ENCODE measurements around the gene IMMP2L. TPM values are rescaled to one million over a fixed set of nuclear protein-coding genes. Genes with fewer than 3 reads are reported as not detected.
A peak's percentile ranks its signal among the peaks of the same experiment; 100 is the strongest.

Gene IMMP2L
- total and polyA plus RNA-seq, 4 donors, result 24.3 to 32.9 (median 26.8) TPM

DNA sequence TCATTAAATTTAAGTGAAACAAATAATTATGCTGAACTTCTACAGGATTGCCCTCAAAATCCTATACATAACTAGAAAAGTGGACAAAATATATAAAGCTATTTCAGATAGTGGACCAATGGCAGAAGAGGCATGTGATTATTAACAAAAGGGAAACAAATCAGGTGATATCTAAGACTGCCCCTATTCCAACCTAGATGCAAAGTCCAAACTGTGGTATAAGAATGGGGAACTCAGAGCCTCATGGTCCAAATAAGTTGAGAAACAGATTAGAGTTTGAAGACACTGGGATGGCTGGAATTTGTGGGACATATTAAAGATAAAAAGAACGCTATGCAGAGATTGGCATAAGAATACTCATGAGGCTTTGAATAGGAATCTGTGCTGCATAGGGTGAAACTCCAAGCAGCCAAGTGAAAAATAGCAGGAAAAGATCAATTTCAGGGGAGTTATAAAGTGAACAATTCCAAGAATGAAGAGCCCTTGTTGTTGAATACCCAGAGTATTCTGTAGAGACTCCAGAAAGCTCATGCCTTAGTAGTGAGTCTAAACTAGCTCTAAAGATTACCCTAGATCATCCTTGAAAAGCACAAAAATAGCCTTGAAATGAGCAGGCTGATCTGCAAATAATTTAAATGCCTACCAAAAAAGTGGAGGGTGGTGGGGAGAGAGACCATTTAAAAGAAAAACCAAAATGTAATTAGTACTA, 152.4 kb downstream of the IMMP2L start:
- Histone ChIP-seq H3K36me3 (ENCODE audit: control insufficient read depth in 1 of 2, insufficient read depth in 2 of 2, low read length in 1 of 2) (no peaks in the 10 kb centered on the region), H3K27me3 (ENCODE audit: control insufficient read depth in 1 of 2, insufficient read depth in 2 of 2, low read length in 1 of 2) (no peaks in the 10 kb centered on the region), H3K27ac (ENCODE audit: low read depth in 1 of 2, low read length in 2 of 2) (no peak overlapping the region), H3K9me3 (ENCODE audit: control insufficient read depth, low read length) (no peaks in the 10 kb centered on the region), H3K4me1 (ENCODE audit: control insufficient read depth in 1 of 2, insufficient read depth in 2 of 2, low read length in 2 of 2) (peaks cover 2 to 5% of the 10 kb centered on the region in 2 donors), H3K4me3 (ENCODE audit: low read length in 2 of 2) (no peak overlapping the region)
- no peak for DNase-seq
- 55 to 71% methylated on average over 1 of the region's 1 CpG for WGBS, 2 donors
- intact Hi-C loops (cut with DNase I), result no loop called here
- no peak for ATAC-seq (ENCODE audit: low FRiP score)

DNA sequence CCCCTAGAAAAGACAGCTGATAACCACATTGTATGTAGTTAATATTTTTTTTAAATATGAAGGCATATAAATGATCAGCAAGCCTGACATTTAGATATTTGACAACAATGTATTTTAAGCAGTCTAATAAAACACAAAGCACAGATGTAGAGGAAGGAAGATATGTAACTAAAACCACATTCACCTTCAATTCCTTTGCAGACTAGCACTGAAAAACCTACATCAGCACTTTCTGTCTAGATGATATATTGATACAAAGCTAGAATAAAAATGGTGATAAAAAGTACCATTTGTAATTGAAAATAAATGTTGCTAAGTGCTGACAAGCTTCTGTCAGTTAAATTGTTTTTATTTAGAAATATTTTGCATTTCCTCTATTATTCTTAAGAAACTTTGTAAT, 153.6 kb downstream of the IMMP2L start:
- DNase-seq (no peak), ATAC-seq (ENCODE audit: low FRiP score) (no peak)
- Histone ChIP-seq H3K4me3 (ENCODE audit: low read length in 2 of 2) (no peak overlapping the region), H3K9me3 (ENCODE audit: control insufficient read depth, low read length) (no peaks in the 10 kb centered on the region), H3K27ac (ENCODE audit: low read depth in 1 of 2, low read length in 2 of 2) (no peak overlapping the region), H3K4me1 (ENCODE audit: control insufficient read depth in 1 of 2, insufficient read depth in 2 of 2, low read length in 2 of 2) (peaks cover 2 to 5% of the 10 kb centered on the region in 2 donors), H3K27me3 (ENCODE audit: control insufficient read depth in 1 of 2, insufficient read depth in 2 of 2, low read length in 1 of 2) (no peaks in the 10 kb centered on the region), H3K36me3 (ENCODE audit: control insufficient read depth in 1 of 2, insufficient read depth in 2 of 2, low read length in 1 of 2) (no peaks in the 10 kb centered on the region)
- intact Hi-C loops (cut with DNase I), result no loop called here

DNA sequence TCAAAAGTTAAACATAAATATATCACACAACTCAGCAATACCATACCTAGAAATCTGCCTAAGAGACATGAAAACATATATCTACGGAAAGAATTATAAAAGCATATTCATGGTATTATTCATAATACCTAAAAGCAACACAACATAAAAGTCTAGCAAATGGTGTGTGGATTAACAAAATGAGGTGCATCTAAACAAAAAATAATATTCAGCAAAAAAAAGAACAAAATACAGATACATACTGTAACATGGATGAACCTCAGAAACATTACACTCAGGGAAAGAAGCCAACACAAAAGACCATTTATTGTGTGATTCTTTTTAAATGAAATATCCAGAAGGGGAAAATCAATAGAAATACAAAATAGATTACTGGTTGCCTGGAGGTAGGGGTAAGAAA, 155.0 kb downstream of the IMMP2L start:
- intact Hi-C loops (cut with DNase I), result no loop called here
- H3K9me3 ChIP-seq (ENCODE audit: control insufficient read depth, low read length), result no peaks in the 10 kb centered on the region
- ATAC-seq (ENCODE audit: low FRiP score), result no peak
- DNase-seq, result no peak
- no peak overlapping the region for H3K27ac ChIP-seq (ENCODE audit: low read depth in 1 of 2, low read length in 2 of 2)
- no peaks in the 10 kb centered on the region for H3K27me3 ChIP-seq (ENCODE audit: control insufficient read depth in 1 of 2, insufficient read depth in 2 of 2, low read length in 1 of 2)
- peaks cover 0 to 5% of the 10 kb centered on the region in 2 donors for H3K4me1 ChIP-seq (ENCODE audit: control insufficient read depth in 1 of 2, insufficient read depth in 2 of 2, low read length in 2 of 2)
- 97% methylated on average over 1 of the region's 1 CpG for WGBS, 2 donors
- no peak overlapping the region for H3K4me3 ChIP-seq (ENCODE audit: low read length in 2 of 2)
- no peaks in the 10 kb centered on the region for H3K36me3 ChIP-seq (ENCODE audit: control insufficient read depth in 1 of 2, insufficient read depth in 2 of 2, low read length in 1 of 2)

DNA sequence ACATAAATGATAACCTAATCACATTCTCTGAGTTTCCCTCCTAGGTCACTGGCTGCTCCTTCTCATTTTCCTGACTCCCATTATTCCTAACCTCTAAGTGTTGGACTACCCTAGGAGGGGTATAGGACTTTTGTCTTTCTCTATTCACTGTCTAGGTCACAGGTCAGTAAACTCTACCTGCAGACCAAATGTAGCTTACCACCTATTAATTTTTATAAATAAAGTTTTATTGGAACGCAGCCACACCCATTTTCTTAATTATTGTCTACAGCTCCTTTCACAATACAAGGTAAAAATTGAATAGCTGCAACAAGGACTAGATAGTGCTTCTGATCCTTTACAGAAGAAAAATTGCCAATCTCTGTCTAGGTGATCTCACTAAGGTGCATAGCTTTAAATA, 156.7 kb downstream of the IMMP2L start:
- no peak for ATAC-seq (ENCODE audit: low FRiP score)
- no peak overlapping the region for H3K4me3 ChIP-seq (ENCODE audit: low read length in 2 of 2)
- no peak overlapping the region for H3K27ac ChIP-seq (ENCODE audit: low read depth in 1 of 2, low read length in 2 of 2)
- intact Hi-C loops (cut with DNase I), result no loop called here
- no peaks in the 10 kb centered on the region for H3K36me3 ChIP-seq (ENCODE audit: control insufficient read depth in 1 of 2, insufficient read depth in 2 of 2, low read length in 1 of 2)
- 97 to 100% methylated on average over 1 of the region's 1 CpG for WGBS, 2 donors
- H3K27me3 ChIP-seq (ENCODE audit: control insufficient read depth in 1 of 2, insufficient read depth in 2 of 2, low read length in 1 of 2), result no peaks in the 10 kb centered on the region
- H3K4me1 ChIP-seq (ENCODE audit: control insufficient read depth in 1 of 2, insufficient read depth in 2 of 2, low read length in 2 of 2), result peaks cover 0 to 5% of the 10 kb centered on the region in 2 donors
- no peak for DNase-seq
- no peaks in the 10 kb centered on the region for H3K9me3 ChIP-seq (ENCODE audit: control insufficient read depth, low read length)

DNA sequence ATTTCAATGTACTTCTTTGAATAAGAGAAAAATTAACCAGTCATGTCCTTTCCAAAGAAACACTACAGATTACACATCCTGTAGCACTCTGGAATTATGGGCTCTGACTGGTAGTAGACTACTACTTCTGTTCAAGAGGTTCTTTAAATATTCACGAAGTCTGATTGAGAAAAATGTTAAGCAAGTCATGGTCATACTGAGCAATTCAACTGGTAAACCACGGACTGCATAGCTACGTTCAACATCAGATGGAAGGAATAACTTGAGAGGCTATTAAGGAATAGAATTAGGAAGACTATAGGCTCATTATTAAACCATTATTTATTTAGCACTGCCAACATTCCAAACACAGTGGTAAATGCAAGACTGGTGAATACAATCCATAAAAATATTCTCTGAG, 160.8 kb downstream of the IMMP2L start:
- Histone ChIP-seq H3K36me3 (ENCODE audit: control insufficient read depth in 1 of 2, insufficient read depth in 2 of 2, low read length in 1 of 2) (no peaks in the 10 kb centered on the region), H3K4me1 (ENCODE audit: control insufficient read depth in 1 of 2, insufficient read depth in 2 of 2, low read length in 2 of 2) (peaks cover 3% of the 10 kb centered on the region in 2 donors), H3K27me3 (ENCODE audit: control insufficient read depth in 1 of 2, insufficient read depth in 2 of 2, low read length in 1 of 2) (no peaks in the 10 kb centered on the region), H3K27ac (ENCODE audit: low read depth in 1 of 2, low read length in 2 of 2) (no peak overlapping the region), H3K4me3 (ENCODE audit: low read length in 2 of 2) (no peak overlapping the region), H3K9me3 (ENCODE audit: control insufficient read depth, low read length) (no peaks in the 10 kb centered on the region)
- WGBS, 2 donors, result 24 to 30% methylated on average over 3 of the region's 3 CpGs
- intact Hi-C loops (cut with DNase I), result no loop called here
- ATAC-seq (ENCODE audit: low FRiP score) (no peak), DNase-seq (no peak)

DNA sequence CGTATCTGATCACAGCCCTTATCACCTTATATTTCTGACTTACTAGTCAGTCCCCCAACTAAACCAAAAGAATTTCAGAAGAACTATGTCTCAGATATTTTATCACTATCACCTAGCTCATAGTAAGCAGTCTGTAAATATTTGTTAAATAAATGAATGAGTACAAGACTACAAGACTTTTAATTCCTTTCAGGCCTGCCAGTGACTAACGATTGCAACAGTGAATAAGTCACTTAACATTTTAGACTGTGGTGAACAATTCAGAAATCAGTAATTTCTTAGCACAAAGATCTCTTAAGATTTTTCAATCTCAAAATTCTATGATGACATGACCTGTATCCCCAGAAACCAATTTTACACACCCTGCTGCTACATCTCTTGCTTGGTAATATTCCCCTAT, 162.2 kb downstream of the IMMP2L start:
- DNase-seq, result no peak
- no peaks in the 10 kb centered on the region for H3K36me3 ChIP-seq (ENCODE audit: control insufficient read depth in 1 of 2, insufficient read depth in 2 of 2, low read length in 1 of 2)
- no peaks in the 10 kb centered on the region for H3K9me3 ChIP-seq (ENCODE audit: control insufficient read depth, low read length)
- WGBS, 2 donors, result 73 to 79% methylated on average over 2 of the region's 2 CpGs
- ATAC-seq (ENCODE audit: low FRiP score), result no peak
- H3K27me3 ChIP-seq (ENCODE audit: control insufficient read depth in 1 of 2, insufficient read depth in 2 of 2, low read length in 1 of 2), result no peaks in the 10 kb centered on the region
- peaks cover 3% of the 10 kb centered on the region in 2 donors for H3K4me1 ChIP-seq (ENCODE audit: control insufficient read depth in 1 of 2, insufficient read depth in 2 of 2, low read length in 2 of 2)
- intact Hi-C loops (cut with DNase I), result no loop called here
- H3K27ac ChIP-seq (ENCODE audit: low read depth in 1 of 2, low read length in 2 of 2), result peak overlapping the region in 1 of 2 donors; percentile 5
- H3K4me3 ChIP-seq (ENCODE audit: low read length in 2 of 2), result no peak overlapping the region

DNA sequence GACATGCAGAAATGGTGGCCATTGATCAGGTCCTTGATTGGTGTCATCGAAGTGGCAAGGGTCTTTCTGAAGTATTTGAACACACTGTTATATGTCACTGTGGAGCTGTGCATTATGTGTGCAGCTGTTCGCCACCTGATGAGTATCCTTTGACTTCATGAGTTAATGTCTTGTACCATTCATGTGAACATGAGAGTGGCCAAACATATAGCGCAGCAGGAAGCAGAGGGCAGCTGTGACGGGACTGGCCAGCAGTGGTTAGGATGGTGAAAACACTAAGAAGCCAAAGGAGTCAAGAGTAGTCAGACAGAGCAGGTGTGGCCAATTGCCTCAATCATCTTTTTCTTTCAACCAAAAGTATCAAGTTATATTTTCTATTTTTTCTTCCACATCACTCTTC, 167.4 kb downstream of the IMMP2L start:
- intact Hi-C loops (cut with DNase I), result no loop called here
- Histone ChIP-seq H3K4me1 (ENCODE audit: control insufficient read depth in 1 of 2, insufficient read depth in 2 of 2, low read length in 2 of 2) (peaks cover 2 to 8% of the 10 kb centered on the region in 2 donors), H3K4me3 (ENCODE audit: low read length in 2 of 2) (no peak overlapping the region), H3K9me3 (ENCODE audit: control insufficient read depth, low read length) (no peaks in the 10 kb centered on the region), H3K27me3 (ENCODE audit: control insufficient read depth in 1 of 2, insufficient read depth in 2 of 2, low read length in 1 of 2) (no peaks in the 10 kb centered on the region), H3K27ac (ENCODE audit: low read depth in 1 of 2, low read length in 2 of 2) (no peak overlapping the region), H3K36me3 (ENCODE audit: control insufficient read depth in 1 of 2, insufficient read depth in 2 of 2, low read length in 1 of 2) (no peaks in the 10 kb centered on the region)
- no peak for DNase-seq
- WGBS, 2 donors, result 97 to 98% methylated on average over 4 of the region's 4 CpGs
- ATAC-seq (ENCODE audit: low FRiP score), result no peak

DNA sequence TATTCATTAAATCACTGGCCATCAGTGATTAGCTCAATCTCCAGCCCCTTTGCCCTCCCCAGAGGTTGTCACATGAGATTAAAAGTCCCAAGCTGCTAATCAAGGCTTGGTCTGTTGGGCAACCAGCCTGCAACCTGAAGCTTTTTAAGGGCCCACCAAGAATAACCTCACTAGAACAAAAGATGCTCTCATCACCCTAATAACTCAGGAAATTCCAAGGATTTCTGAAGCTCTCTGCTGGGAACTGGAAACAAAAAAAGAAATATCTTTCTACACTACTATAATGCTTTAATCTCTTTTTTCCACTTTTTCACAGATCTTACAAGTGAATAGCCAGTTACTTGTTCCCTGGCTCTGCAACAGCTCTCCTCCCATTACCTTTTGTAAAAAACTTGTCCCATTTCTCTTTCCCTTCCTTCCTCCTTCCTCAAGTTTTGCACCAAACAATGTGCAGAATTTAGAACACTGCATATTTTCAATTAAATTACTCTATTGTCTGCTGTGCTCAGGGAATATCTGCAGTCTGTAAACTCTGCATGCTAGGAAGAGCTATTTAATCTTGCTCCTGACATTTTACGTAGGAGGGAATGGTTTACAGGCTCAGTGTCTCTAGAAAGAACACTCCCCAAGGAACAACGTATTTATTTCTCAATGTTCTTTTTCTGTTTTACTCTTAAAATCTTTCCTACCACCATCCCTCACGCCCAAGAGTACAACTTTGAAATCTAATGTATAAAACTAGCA, 169.1 kb downstream of the IMMP2L start:
- 33 to 44% methylated on average over 3 of the region's 3 CpGs for WGBS, 2 donors

DNA sequence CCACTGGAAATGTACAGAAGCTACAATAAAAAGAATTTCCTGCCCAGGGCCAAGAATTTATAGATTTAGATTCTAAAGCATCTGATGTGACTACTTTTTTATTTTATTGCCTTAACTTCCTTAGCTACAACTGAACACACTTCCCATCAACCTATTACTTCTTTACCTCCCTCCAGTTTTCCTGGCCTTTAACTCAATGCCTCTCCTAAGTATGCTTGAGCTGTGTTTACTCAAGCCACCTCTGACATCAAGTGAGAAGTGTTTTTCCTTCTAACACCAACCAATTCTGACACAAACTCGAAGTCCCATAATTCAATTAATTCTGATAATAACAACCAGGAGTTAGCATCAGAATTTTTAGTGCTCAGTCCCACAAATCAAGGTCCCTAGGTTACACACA, 170.0 kb downstream of the IMMP2L start:
- Histone ChIP-seq H3K27me3 (ENCODE audit: control insufficient read depth in 1 of 2, insufficient read depth in 2 of 2, low read length in 1 of 2) (no peaks in the 10 kb centered on the region), H3K4me3 (ENCODE audit: low read length in 2 of 2) (no peak overlapping the region), H3K36me3 (ENCODE audit: control insufficient read depth in 1 of 2, insufficient read depth in 2 of 2, low read length in 1 of 2) (no peaks in the 10 kb centered on the region), H3K4me1 (ENCODE audit: control insufficient read depth in 1 of 2, insufficient read depth in 2 of 2, low read length in 2 of 2) (peaks cover 2 to 8% of the 10 kb centered on the region in 2 donors), H3K27ac (ENCODE audit: low read depth in 1 of 2, low read length in 2 of 2) (no peak overlapping the region), H3K9me3 (ENCODE audit: control insufficient read depth, low read length) (no peaks in the 10 kb centered on the region)
- no peak for DNase-seq
- intact Hi-C loops (cut with DNase I), result no loop called here
- WGBS, 2 donors, result 59 to 68% methylated on average over 1 of the region's 1 CpG
- ATAC-seq (ENCODE audit: low FRiP score), result no peak

More for the DNA sequence above, 169.1 kb downstream of the IMMP2L start:
- Histone ChIP-seq H3K9me3 (ENCODE audit: control insufficient read depth, low read length) (no peaks in the 10 kb centered on the region), H3K36me3 (ENCODE audit: control insufficient read depth in 1 of 2, insufficient read depth in 2 of 2, low read length in 1 of 2) (no peaks in the 10 kb centered on the region), H3K4me1 (ENCODE audit: control insufficient read depth in 1 of 2, insufficient read depth in 2 of 2, low read length in 2 of 2) (peaks cover 2 to 8% of the 10 kb centered on the region in 2 donors), H3K27ac (ENCODE audit: low read depth in 1 of 2, low read length in 2 of 2) (no peak overlapping the region), H3K4me3 (ENCODE audit: low read length in 2 of 2) (no peak overlapping the region), H3K27me3 (ENCODE audit: control insufficient read depth in 1 of 2, insufficient read depth in 2 of 2, low read length in 1 of 2) (no peaks in the 10 kb centered on the region)
- DNase-seq (no peak), ATAC-seq (ENCODE audit: low FRiP score) (no peak)
- intact Hi-C loops (cut with DNase I), result no loop called here
